Measurements from ENCODE around the gene NDUFS6. TPM values are rescaled to one million over a fixed set of nuclear protein-coding genes. Genes with fewer than 3 reads are reported as not detected.
"Not testable (repeated sequence)": the region's sequence is repeated elsewhere in the genome, so short reads cannot be mapped to it uniquely, and the experiment has no call there.

Gene NDUFS6
- total RNA-seq, 1 experiment from 2014 or later, result 59.7 TPM

GRCh38 chr5:1797855-1798254, 3.4 kb upstream of the NDUFS6 start:
- CTCF ChIA-PET, result no interaction called here
- no peaks in the 10 kb centered on the region for H3K4me1 ChIP-seq
- peaks cover 49% of the 10 kb centered on the region for H3K36me3 Mint-ChIP-seq (ENCODE audit: insufficient read depth, unreplicated experiment)
- no peak overlapping the region for H3K4me3 Mint-ChIP-seq (ENCODE audit: unreplicated experiment)
- H3K27me3 Mint-ChIP-seq (ENCODE audit: insufficient read depth, unreplicated experiment), result no peaks in the 10 kb centered on the region
- H3K36me3 ChIP-seq (ENCODE audit: control insufficient read depth, insufficient read depth, low read length), result peaks cover 6% of the 10 kb centered on the region
- DNase-seq, result no peak
- intact Hi-C loops (cut with micrococcal nuclease; ENCODE audit: unreplicated experiment), result no loop called here
- no TSS peak for BruUV-seq (replicated peaks)
- TF ChIP-seq, protein P1, sequence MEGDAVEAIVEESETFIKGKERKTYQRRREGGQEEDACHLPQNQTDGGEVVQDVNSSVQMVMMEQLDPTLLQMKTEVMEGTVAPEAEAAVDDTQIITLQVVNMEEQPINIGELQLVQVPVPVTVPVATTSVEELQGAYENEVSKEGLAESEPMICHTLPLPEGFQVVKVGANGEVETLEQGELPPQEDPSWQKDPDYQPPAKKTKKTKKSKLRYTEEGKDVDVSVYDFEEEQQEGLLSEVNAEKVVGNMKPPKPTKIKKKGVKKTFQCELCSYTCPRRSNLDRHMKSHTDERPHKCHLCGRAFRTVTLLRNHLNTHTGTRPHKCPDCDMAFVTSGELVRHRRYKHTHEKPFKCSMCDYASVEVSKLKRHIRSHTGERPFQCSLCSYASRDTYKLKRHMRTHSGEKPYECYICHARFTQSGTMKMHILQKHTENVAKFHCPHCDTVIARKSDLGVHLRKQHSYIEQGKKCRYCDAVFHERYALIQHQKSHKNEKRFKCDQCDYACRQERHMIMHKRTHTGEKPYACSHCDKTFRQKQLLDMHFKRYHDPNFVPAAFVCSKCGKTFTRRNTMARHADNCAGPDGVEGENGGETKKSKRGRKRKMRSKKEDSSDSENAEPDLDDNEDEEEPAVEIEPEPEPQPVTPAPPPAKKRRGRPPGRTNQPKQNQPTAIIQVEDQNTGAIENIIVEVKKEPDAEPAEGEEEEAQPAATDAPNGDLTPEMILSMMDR (IDR thresholded peaks at IDR 0.05; ENCODE audit: insufficient read depth in 1 of 2, low read depth in 1 of 2, low read length in 1 of 2, severe bottlenecking in 1 of 2, unreplicated experiment in 1 of 2), result no peak
- H3K27ac Mint-ChIP-seq (ENCODE audit: unreplicated experiment), result no peak overlapping the region
- no peak overlapping the region for H3K4me3 ChIP-seq (ENCODE audit: low read depth, low read length)
- H3K9me3 ChIP-seq, result no peaks in the 10 kb centered on the region
- H3K9me3 Mint-ChIP-seq (ENCODE audit: unreplicated experiment), result no peaks in the 10 kb centered on the region
- H3K4me1 Mint-ChIP-seq (ENCODE audit: low read depth, unreplicated experiment), result peaks cover 3% of the 10 kb centered on the region
- H3K27me3 ChIP-seq (replicated peaks; ENCODE audit: control insufficient read depth, insufficient read depth, low read length), result no peaks in the 10 kb centered on the region
- POLR2A ChIA-PET, result no interaction called here

GRCh38 chr5:1798589-1798988, 2.6 kb upstream of the NDUFS6 start:
- CTCF ChIA-PET; intact Hi-C loops (cut with micrococcal nuclease; ENCODE audit: unreplicated experiment); H3K36me3 ChIP-seq (ENCODE audit: control insufficient read depth, insufficient read depth, low read length); H3K9me3 Mint-ChIP-seq (ENCODE audit: unreplicated experiment); POLR2A ChIA-PET; H3K27me3 ChIP-seq (replicated peaks; ENCODE audit: control insufficient read depth, insufficient read depth, low read length); H3K9me3 ChIP-seq; H3K27me3 Mint-ChIP-seq (ENCODE audit: insufficient read depth, unreplicated experiment); DNase-seq; H3K4me1 ChIP-seq; H3K4me1 Mint-ChIP-seq (ENCODE audit: low read depth, unreplicated experiment); BruUV-seq (replicated peaks): not testable (repeated sequence)
- Mint-ChIP-seq H3K36me3 (ENCODE audit: insufficient read depth, unreplicated experiment) (peaks cover 53% of the 10 kb centered on the region), H3K27ac (ENCODE audit: unreplicated experiment) (peak overlapping the region; percentile 93), H3K4me3 (ENCODE audit: unreplicated experiment) (peak overlapping the region; percentile 96)
- H3K4me3 ChIP-seq (ENCODE audit: low read depth, low read length), result peak overlapping the region; percentile 99

DNA sequence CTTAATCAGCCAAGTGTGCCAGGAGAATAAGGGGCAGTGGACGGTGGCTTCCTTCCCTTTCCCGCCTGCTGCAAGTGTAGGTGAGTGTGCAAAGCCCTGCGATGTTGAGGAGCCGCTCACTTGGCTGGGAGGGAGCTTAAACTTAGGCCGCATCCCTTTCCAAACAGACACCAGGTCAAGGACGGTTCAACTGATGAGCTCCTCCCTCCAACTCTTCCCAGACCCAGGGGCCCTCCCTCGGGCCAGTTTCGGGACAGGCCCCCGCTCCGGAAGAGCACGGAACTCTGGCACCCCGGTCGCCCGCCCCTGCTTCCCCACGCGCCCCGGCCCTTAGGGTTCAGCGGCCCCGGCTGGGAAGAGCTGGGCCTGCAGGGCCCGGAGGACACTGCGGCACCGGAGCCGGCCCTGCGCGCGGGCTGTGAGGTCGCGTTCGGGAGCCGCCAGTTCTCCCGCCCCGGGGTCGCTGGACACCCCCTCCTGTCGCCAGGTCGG, 2.1 kb upstream of the NDUFS6 start:
- H3K27ac Mint-ChIP-seq (ENCODE audit: unreplicated experiment), result peak overlapping the region; percentile 93

More for the DNA sequence above, 2.1 kb upstream of the NDUFS6 start:
- BruUV-seq (replicated peaks), result no TSS peak
- Mint-ChIP-seq H3K4me1 (ENCODE audit: low read depth, unreplicated experiment) (peaks cover 7% of the 10 kb centered on the region), H3K9me3 (ENCODE audit: unreplicated experiment) (no peaks in the 10 kb centered on the region), H3K4me3 (ENCODE audit: unreplicated experiment) (peak overlapping the region; percentile 96), H3K27me3 (ENCODE audit: insufficient read depth, unreplicated experiment) (no peaks in the 10 kb centered on the region), H3K36me3 (ENCODE audit: insufficient read depth, unreplicated experiment) (peaks cover 58% of the 10 kb centered on the region)
- no peaks in the 10 kb centered on the region for H3K4me1 ChIP-seq
- H3K36me3 ChIP-seq (ENCODE audit: control insufficient read depth, insufficient read depth, low read length), result peaks cover 8% of the 10 kb centered on the region
- peak overlapping the region; percentile 99 for H3K4me3 ChIP-seq (ENCODE audit: low read depth, low read length)
- CTCF ChIA-PET, result interaction anchor here (0.6 kb wide), 1 partner anchor 36 kb away, joined by 3 read pairs; no protein-coding TSS in a partner anchor
- POLR2A ChIA-PET, result no interaction called here
- TF ChIP-seq, protein P1 (IDR thresholded peaks at IDR 0.05; ENCODE audit: insufficient read depth in 1 of 2, low read depth in 1 of 2, low read length in 1 of 2, severe bottlenecking in 1 of 2, unreplicated experiment in 1 of 2), result no peak
- no peaks in the 10 kb centered on the region for H3K9me3 ChIP-seq
- no peaks in the 10 kb centered on the region for H3K27me3 ChIP-seq (replicated peaks; ENCODE audit: control insufficient read depth, insufficient read depth, low read length)
- intact Hi-C loops (cut with micrococcal nuclease; ENCODE audit: unreplicated experiment), result no loop called here
- peak in 1 of 2 experiments; percentile 32 for DNase-seq

All from Caco-2 (cell line).